AG09309 (cell line): ENCODE results near the gene IL15RA.
"Not testable (repeated sequence)": the region's sequence is repeated elsewhere in the genome, so short reads cannot be mapped to it uniquely, and the experiment has no call there.

Experiments used
- DNase-seq: peaks from one replicate; pipeline ENCODE4 v3.0.0-alpha.2; 2010; ENCODE audit warnings: low read depth
- H3K4me3 ChIP-seq: 2 replicates; pipeline ENCODE4 v1.5.1; 2011; ENCODE audit warnings: mild to moderate bottlenecking, low read depth, low read length, moderate library complexity; ENCODE audit not compliant: control insufficient read depth
- CTCF ChIP-seq: IDR thresholded peaks from 2 replicates; pipeline ENCODE4 v1.5.1; 2011; ENCODE audit warnings: mild to moderate bottlenecking, low read depth, low read length, inconsistent platforms; ENCODE audit not compliant: insufficient read depth, control insufficient read depth; ENCODE audit errors: missing control alignments

The IL15RA gene

GRCh38 chr10:5946786-5947185 lies 30.6 kb downstream of the IL15RA start:
- no peak for TF ChIP-seq CTCF
- H3K4me3 ChIP-seq, result no peak overlapping the region
- no peak for DNase-seq

GRCh38 chr10:5946419-5946775 lies 30.9 kb downstream of the IL15RA start:
- not testable (repeated sequence) for H3K4me3 ChIP-seq, DNase-seq

GRCh38 chr10:5945561-5946418 lies 31.6 kb downstream of the IL15RA start:
- no peak for TF ChIP-seq CTCF
- DNase-seq, result peak; percentile 95
- H3K4me3 ChIP-seq, result peak overlapping the region; percentile 43

- peak overlapping the region; percentile 43 for H3K4me3 ChIP-seq
- no peak for TF ChIP-seq CTCF
- no peak for DNase-seq
Observed at GRCh38 chr10:5945190-5945509, 32.2 kb downstream of the IL15RA start.

GRCh38 chr10:5944389-5945189 lies 32.8 kb downstream of the IL15RA start:
- peak overlapping the region; percentile 43; the same call in 1 of the 2 replicates for H3K4me3 ChIP-seq
- TF ChIP-seq CTCF, result no peak
- peak; percentile 100 for DNase-seq

GRCh38 chr10:5943536-5943935 lies 33.8 kb downstream of the IL15RA start:
- no peak for TF ChIP-seq CTCF
- peak overlapping the region; percentile 23 for H3K4me3 ChIP-seq
- DNase-seq, result no peak

GRCh38 chr10:5942474-5942873 lies 34.9 kb downstream of the IL15RA start:
- no peak overlapping the region for H3K4me3 ChIP-seq
- DNase-seq, result no peak
- TF ChIP-seq CTCF, result no peak
